HG02763 (cell line): Measurements from ENCODE around the gene OR9K2.
"Not testable (repeated sequence)": the region's sequence is repeated elsewhere in the genome, so short reads cannot be mapped to it uniquely, and the experiment has no call there.

Experiments used
- ATAC-seq: cut with Tn5 transposase; IDR thresholded peaks from one replicate; pipeline ENCODE4 v1.9.1; 2021; ENCODE audit warnings: mild to moderate bottlenecking, moderate library complexity; ENCODE audit not compliant: unreplicated experiment

Gene OR9K2

DNA sequence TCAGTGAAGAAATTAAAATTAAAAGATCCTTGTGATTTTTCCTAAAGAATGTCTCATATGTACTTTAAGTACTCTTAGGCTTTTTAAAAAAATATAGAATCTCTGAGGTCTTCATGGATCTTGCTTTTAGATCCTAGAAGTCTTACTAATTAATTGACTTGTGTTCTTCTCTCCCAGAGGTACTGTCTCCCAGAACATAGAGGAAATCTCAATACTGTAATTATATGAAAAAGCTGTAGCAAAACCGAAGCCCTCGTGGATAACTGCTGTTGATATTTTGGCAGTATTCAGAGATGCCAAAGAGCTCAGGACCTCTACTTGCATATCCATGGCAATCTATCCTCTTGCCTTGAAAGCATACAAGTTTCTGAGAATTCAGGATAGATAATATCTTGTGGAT, at the start of gene OR9K2:
Gene OR9K2, plus strand, starts transcription at position 301 of the 400 bp plus-strand sequence. CDS start 3,429 bp downstream, outside the sequence.
- ATAC-seq, result no peak

GRCh38 chr12:55092579-55092978, 33.6 kb upstream of the OR9K2 start:
- ATAC-seq, result no peak

DNA sequence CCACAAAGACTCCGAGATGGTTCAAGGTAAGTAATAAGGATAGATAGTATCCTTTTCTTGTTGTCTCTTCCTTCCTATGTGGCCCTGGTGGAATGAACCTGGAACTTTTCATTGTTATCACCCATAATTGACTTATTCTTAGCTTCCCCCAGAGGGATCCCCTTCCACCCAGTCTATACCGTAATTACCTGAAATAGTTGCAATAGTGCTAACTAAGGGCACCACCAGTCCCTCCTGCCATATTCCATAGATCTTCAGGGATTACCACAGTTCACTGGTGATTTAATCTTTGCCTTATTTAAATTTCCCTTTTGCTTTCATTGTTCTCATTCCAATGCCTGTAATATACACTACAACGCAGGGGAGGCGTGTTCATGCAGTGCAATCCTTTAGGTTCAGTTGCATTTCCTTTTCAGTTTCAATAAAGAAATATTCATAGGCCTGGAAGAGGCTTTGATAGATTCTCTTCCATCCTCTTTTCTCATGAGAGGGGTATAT, 13.8 kb upstream of the OR9K2 start:
- ATAC-seq, result no peak

DNA sequence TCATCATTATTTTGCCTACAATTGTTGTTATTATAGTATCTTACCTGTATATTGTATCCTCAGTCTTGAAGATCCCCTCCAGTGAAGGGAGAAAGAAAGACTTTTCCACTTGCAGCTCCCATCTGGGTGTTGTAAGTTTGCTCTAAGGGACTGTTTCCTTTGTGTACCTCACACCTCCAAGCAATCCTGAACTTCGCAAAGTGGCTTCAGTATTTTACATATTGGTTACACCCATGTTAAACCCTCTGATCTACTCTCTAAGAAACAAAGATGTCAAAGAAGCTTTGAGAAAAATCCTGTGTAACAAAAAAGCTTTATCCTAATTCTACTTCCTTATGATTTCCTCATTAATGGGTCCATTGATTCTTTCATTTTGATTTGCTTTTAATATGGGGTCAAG, 10.1 kb upstream of the OR9K2 start:
- no peak for ATAC-seq

DNA sequence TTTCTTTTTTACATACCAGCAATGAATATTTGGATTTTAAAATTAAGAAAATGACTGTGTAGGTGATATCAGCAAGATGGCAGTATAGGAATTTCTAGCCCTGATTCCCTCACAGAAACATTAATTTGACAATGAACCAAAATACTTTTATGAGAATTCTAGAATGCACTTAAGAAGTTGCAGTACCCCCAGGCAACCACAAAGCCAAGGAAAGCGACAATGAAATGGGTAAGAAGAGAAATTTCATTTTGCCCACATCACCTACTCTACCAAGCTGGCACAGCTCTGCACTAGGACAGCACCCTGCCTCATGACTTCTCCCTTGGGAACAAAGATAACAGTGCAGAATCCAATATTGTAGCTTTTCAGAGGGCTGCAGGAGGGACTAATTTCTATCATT, 6.6 kb downstream of the OR9K2 start:
- no peak for ATAC-seq

DNA sequence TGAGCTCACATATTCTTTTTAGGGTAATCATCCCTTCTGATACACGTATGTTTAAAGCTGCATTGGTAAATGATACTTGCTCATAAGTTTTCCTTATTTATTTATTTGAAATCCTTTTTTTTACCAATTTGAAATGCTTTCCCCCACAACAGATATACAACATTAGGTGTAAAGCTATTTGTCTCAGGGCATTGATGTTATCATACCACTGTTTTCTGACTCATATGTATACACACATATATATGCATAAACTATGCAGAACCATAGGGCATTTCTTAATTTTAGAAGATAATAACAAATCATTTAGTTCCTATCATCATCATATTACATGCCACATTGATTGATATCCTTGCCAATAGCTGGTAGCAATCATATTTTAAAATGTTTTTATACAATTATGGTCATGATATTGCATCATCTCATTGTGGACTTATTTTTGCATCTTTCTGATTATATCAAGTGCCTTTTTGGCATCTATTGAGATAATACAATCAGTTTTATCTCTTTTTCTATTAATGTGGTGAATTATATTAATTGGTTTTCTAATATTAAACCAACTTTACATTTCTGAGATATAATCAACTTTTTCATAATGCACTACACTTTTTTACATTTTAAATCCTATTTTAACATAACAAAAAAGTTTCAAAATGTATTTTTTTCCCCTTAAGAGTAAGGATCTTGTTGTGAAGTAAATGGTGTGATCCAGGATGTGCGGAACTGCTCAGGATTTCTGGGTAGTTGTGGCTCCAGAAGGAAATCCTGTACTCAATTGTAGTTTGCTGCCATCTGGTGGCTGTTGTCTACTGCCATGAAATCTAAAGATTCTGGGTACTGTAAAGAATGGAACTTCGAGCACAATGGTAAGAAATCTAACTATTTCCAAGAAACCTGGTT, 16.7 kb downstream of the OR9K2 start:
- ATAC-seq, result no peak

DNA sequence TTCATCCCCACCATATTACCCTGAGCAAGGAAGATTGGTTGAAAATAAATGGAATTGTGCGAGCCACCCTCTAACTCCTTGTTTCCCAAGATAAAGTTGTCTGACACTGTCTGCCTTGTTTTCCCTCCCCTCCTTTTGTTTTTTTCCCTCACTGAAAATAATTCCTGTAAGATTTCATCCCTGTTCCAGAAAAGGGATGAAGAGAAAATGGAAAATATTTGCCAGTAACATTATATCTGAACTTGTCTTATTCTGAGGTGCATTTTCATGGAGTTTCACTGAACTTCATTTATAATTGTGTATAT, 17.3 kb downstream of the OR9K2 start:
- no peak for ATAC-seq

DNA sequence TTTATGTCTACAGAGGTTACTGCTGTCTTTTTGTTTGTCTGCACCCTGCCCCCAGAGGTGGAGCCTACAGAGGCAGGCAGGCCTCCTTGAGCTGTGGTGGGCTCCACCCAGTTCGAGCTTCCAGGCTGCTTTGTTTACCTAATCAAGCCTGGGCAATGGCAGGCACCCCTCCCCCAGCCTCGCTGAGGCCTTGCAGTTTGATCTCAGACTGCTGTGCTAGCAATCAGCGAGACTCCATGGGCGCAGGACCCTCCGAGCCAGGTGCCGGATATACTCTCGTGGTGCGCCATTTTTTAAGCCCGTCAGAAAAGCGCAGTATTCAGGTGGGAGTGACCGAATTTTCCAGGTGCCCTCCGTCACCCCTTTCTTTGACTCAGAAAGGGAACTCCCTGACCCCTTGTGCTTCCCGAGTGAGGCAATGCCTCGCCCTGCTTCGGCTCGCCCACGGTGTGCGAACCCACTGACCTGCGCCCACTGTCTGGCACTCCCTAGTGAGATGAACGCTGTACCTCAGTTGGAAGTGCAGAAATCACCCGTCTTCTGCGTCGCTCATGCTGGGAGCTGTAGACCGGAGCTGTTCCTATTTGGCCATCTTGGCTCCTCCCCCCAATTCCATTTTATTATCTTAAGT, 40.9 kb downstream of the OR9K2 start:
- not testable (repeated sequence) for ATAC-seq

DNA sequence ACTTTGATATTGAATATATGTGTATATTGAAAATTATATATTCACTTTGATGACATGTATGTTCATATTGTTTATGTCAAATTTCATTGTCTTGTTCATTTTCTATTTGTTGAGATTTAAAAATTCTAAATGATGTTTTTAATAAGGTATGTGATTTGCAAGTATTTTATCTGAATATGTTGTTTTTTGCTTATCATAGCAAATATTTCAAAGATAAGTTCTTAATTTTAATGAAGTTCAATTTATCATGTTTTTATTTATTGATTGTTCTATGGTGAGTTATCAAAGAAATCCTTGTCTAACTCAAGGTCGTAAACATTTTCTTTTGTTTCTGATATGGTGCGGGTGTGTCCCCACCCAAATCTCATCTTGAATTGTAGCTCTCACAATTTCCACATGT, 45.2 kb downstream of the OR9K2 start:
- ATAC-seq, result no peak

GRCh38 chr12:55171846-55172245, 45.6 kb downstream of the OR9K2 start:
- ATAC-seq, result not testable (repeated sequence)

GRCh38 chr12:55172686-55173085, 46.5 kb downstream of the OR9K2 start:
- ATAC-seq, result no peak

DNA sequence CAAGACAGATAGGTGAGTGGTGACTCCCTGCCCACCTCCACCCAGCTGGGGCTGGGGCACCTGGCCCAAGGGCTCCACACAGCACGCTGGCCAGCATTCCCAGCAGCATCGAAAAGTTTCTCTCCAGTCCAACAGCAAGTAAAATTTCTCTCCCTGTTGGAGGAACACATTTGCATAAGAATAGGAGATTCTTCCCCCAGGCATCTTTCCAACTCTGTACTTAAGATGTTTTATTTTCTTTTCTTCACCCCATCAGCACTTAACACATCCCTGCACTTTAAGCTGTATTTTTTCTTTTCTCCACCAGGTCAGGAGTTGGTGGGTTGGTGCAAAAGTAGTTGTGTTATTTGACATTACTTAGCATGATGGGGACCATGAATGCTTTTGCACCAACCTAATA, 47.2 kb downstream of the OR9K2 start:
- ATAC-seq, result no peak
